ENCODE data around the gene L1CAM.

The L1CAM gene

GRCh38 chrX:153866302-153867019 is 19.5 kb downstream of the L1CAM start:
- H2BK15ac ChIP-seq (ENCODE audit: low read depth, poor library complexity, severe bottlenecking) = no peak overlapping the region
- no peak overlapping the region for H3K9ac ChIP-seq (ENCODE audit: low read length)
- no peak overlapping the region for H4K91ac ChIP-seq (ENCODE audit: low read length)
- H3K4ac ChIP-seq (ENCODE audit: low read depth in 1 of 2, low read length in 2 of 2) = no peak overlapping the region
- no peak overlapping the region for H2AFZ ChIP-seq (ENCODE audit: low read depth, low read length)
- no peak overlapping the region for H3K4me2 ChIP-seq (ENCODE audit: low read length, poor library complexity, severe bottlenecking)
- H3K9me3 ChIP-seq (ENCODE audit: control insufficient read depth, low read length) = no peaks in the 10 kb centered on the region
- H2BK12ac ChIP-seq (ENCODE audit: low read length in 2 of 2) = no peak overlapping the region
- H3K27ac ChIP-seq (ENCODE audit: low read length, poor library complexity, severe bottlenecking) = no peak overlapping the region
- H2BK120ac ChIP-seq (ENCODE audit: low read depth, low read length) = no peak overlapping the region
- WGBS = 93% methylated on average over 22 of the region's 22 CpGs
- no peak overlapping the region for H2AK5ac ChIP-seq (ENCODE audit: low read length, severe bottlenecking)
- no peak overlapping the region for H3K14ac ChIP-seq (ENCODE audit: low read length in 2 of 2)
- no peak overlapping the region for H3K23ac ChIP-seq (ENCODE audit: low read length in 2 of 2)
- H3K18ac ChIP-seq (ENCODE audit: low read depth in 1 of 2, low read length in 2 of 2) = no peak overlapping the region
- no peak overlapping the region for H3K4me3 ChIP-seq (ENCODE audit: insufficient read depth in 1 of 2, low read depth in 1 of 2, low read length in 2 of 2)
- no peak overlapping the region for H4K8ac ChIP-seq (ENCODE audit: low read length)
- peaks cover 0 to 93% of the 10 kb centered on the region in 2 experiments for H3K36me3 ChIP-seq (ENCODE audit: control insufficient read depth in 1 of 2, insufficient read depth in 2 of 2, low read depth in 1 of 2, low read length in 2 of 2)
- DNase-seq = no peak
- H3K27me3 ChIP-seq (ENCODE audit: control insufficient read depth in 1 of 2, insufficient read depth in 1 of 2, low read length in 2 of 2) = peaks cover 0 to 80% of the 10 kb centered on the region in 2 experiments
- H2BK5ac ChIP-seq (ENCODE audit: low read depth, low read length, poor library complexity, severe bottlenecking) = no peak overlapping the region
- H3K4me1 ChIP-seq (ENCODE audit: control insufficient read depth, insufficient read depth, low read depth, low read length) = peaks cover 2% of the 10 kb centered on the region
- H3K79me1 ChIP-seq (replicated peaks; ENCODE audit: low read length, poor library complexity, severe bottlenecking) = no peaks in the 10 kb centered on the region

- Histone ChIP-seq H3K9ac (ENCODE audit: low read length) (no peak overlapping the region), H3K4me1 (ENCODE audit: control insufficient read depth, insufficient read depth, low read depth, low read length) (no peaks in the 10 kb centered on the region), H3K36me3 (ENCODE audit: control insufficient read depth in 1 of 2, insufficient read depth in 2 of 2, low read depth in 1 of 2, low read length in 2 of 2) (peaks cover 0 to 90% of the 10 kb centered on the region in 2 experiments), H2BK120ac (ENCODE audit: low read depth, low read length) (no peak overlapping the region), H2BK5ac (ENCODE audit: low read depth, low read length, poor library complexity, severe bottlenecking) (no peak overlapping the region), H2BK12ac (ENCODE audit: low read length in 2 of 2) (no peak overlapping the region), H4K8ac (ENCODE audit: low read length) (no peak overlapping the region), H3K14ac (ENCODE audit: low read length in 2 of 2) (no peak overlapping the region), H2BK15ac (ENCODE audit: low read depth, poor library complexity, severe bottlenecking) (no peak overlapping the region), H2AFZ (ENCODE audit: low read depth, low read length) (no peak overlapping the region), H3K23ac (ENCODE audit: low read length in 2 of 2) (no peak overlapping the region), H3K27ac (ENCODE audit: low read length, poor library complexity, severe bottlenecking) (no peak overlapping the region), H3K4me3 (ENCODE audit: insufficient read depth in 1 of 2, low read depth in 1 of 2, low read length in 2 of 2) (no peak overlapping the region), H3K4me2 (ENCODE audit: low read length, poor library complexity, severe bottlenecking) (no peak overlapping the region), H3K4ac (ENCODE audit: low read depth in 1 of 2, low read length in 2 of 2) (no peak overlapping the region), H4K91ac (ENCODE audit: low read length) (no peak overlapping the region), H3K27me3 (ENCODE audit: control insufficient read depth in 1 of 2, insufficient read depth in 1 of 2, low read length in 2 of 2) (peaks cover 0 to 86% of the 10 kb centered on the region in 2 experiments), H2AK5ac (ENCODE audit: low read length, severe bottlenecking) (no peak overlapping the region), H3K9me3 (ENCODE audit: control insufficient read depth, low read length) (no peaks in the 10 kb centered on the region), H3K79me1 (replicated peaks; ENCODE audit: low read length, poor library complexity, severe bottlenecking) (no peaks in the 10 kb centered on the region), H3K18ac (ENCODE audit: low read depth in 1 of 2, low read length in 2 of 2) (no peak overlapping the region)
- DNase-seq = no peak
- 96% methylated on average over 8 of the region's 9 CpGs for WGBS
Observed at GRCh38 chrX:153865685-153866084, 20.3 kb downstream of the L1CAM start.

GRCh38 chrX:153865321-153865580 is 20.7 kb downstream of the L1CAM start:
- DNase-seq = no peak
- Histone ChIP-seq H3K4ac (ENCODE audit: low read depth in 1 of 2, low read length in 2 of 2) (no peak overlapping the region), H3K79me1 (replicated peaks; ENCODE audit: low read length, poor library complexity, severe bottlenecking) (no peaks in the 10 kb centered on the region), H3K4me2 (ENCODE audit: low read length, poor library complexity, severe bottlenecking) (no peak overlapping the region), H2AFZ (ENCODE audit: low read depth, low read length) (no peak overlapping the region), H3K4me1 (ENCODE audit: control insufficient read depth, insufficient read depth, low read depth, low read length) (no peaks in the 10 kb centered on the region), H3K27ac (ENCODE audit: low read length, poor library complexity, severe bottlenecking) (no peak overlapping the region), H3K36me3 (ENCODE audit: control insufficient read depth in 1 of 2, insufficient read depth in 2 of 2, low read depth in 1 of 2, low read length in 2 of 2) (peaks cover 0 to 86% of the 10 kb centered on the region in 2 experiments), H2BK5ac (ENCODE audit: low read depth, low read length, poor library complexity, severe bottlenecking) (no peak overlapping the region), H3K14ac (ENCODE audit: low read length in 2 of 2) (no peak overlapping the region), H4K91ac (ENCODE audit: low read length) (no peak overlapping the region), H2BK15ac (ENCODE audit: low read depth, poor library complexity, severe bottlenecking) (no peak overlapping the region), H2BK120ac (ENCODE audit: low read depth, low read length) (no peak overlapping the region), H2AK5ac (ENCODE audit: low read length, severe bottlenecking) (no peak overlapping the region), H3K9ac (ENCODE audit: low read length) (no peak overlapping the region), H3K23ac (ENCODE audit: low read length in 2 of 2) (no peak overlapping the region), H3K18ac (ENCODE audit: low read depth in 1 of 2, low read length in 2 of 2) (no peak overlapping the region), H3K27me3 (ENCODE audit: control insufficient read depth in 1 of 2, insufficient read depth in 1 of 2, low read length in 2 of 2) (peaks cover 0 to 82% of the 10 kb centered on the region in 2 experiments), H2BK12ac (ENCODE audit: low read length in 2 of 2) (no peak overlapping the region), H3K4me3 (ENCODE audit: insufficient read depth in 1 of 2, low read depth in 1 of 2, low read length in 2 of 2) (no peak overlapping the region), H3K9me3 (ENCODE audit: control insufficient read depth, low read length) (no peaks in the 10 kb centered on the region), H4K8ac (ENCODE audit: low read length) (no peak overlapping the region)
- 97% methylated on average over 11 of the region's 11 CpGs for WGBS

- Histone ChIP-seq H3K9ac (ENCODE audit: low read length) (no peak overlapping the region), H3K14ac (ENCODE audit: low read length in 2 of 2) (no peak overlapping the region), H3K4me2 (ENCODE audit: low read length, poor library complexity, severe bottlenecking) (no peak overlapping the region), H3K4ac (ENCODE audit: low read depth in 1 of 2, low read length in 2 of 2) (no peak overlapping the region), H2BK120ac (ENCODE audit: low read depth, low read length) (no peak overlapping the region), H2AK5ac (ENCODE audit: low read length, severe bottlenecking) (no peak overlapping the region), H3K4me1 (ENCODE audit: control insufficient read depth, insufficient read depth, low read depth, low read length) (no peaks in the 10 kb centered on the region), H3K27ac (ENCODE audit: low read length, poor library complexity, severe bottlenecking) (no peak overlapping the region), H3K9me3 (ENCODE audit: control insufficient read depth, low read length) (no peaks in the 10 kb centered on the region), H2BK12ac (ENCODE audit: low read length in 2 of 2) (no peak overlapping the region), H2BK5ac (ENCODE audit: low read depth, low read length, poor library complexity, severe bottlenecking) (no peak overlapping the region), H2BK15ac (ENCODE audit: low read depth, poor library complexity, severe bottlenecking) (no peak overlapping the region), H4K91ac (ENCODE audit: low read length) (no peak overlapping the region), H3K27me3 (ENCODE audit: control insufficient read depth in 1 of 2, insufficient read depth in 1 of 2, low read length in 2 of 2) (peaks cover 0 to 86% of the 10 kb centered on the region in 2 experiments), H3K79me1 (replicated peaks; ENCODE audit: low read length, poor library complexity, severe bottlenecking) (no peaks in the 10 kb centered on the region), H3K36me3 (ENCODE audit: control insufficient read depth in 1 of 2, insufficient read depth in 2 of 2, low read depth in 1 of 2, low read length in 2 of 2) (peaks cover 0 to 81% of the 10 kb centered on the region in 2 experiments), H3K4me3 (ENCODE audit: insufficient read depth in 1 of 2, low read depth in 1 of 2, low read length in 2 of 2) (no peak overlapping the region), H2AFZ (ENCODE audit: low read depth, low read length) (no peak overlapping the region), H3K18ac (ENCODE audit: low read depth in 1 of 2, low read length in 2 of 2) (no peak overlapping the region), H4K8ac (ENCODE audit: low read length) (no peak overlapping the region), H3K23ac (ENCODE audit: low read length in 2 of 2) (no peak overlapping the region)
- DNase-seq = no peak
- WGBS = 97% methylated on average over 19 of the region's 30 CpGs
Observed at GRCh38 chrX:153864561-153865320, 21.2 kb downstream of the L1CAM start.
